ENCODE data around the gene TNNI2. TPM values are rescaled to one million over a fixed set of nuclear protein-coding genes. Genes with fewer than 3 reads are reported as not detected.

TNNI2 gene
- total RNA-seq, 2 experiments from 2014 or later = not detected

- peak overlapping the region; percentile 5 for H3K27ac Mint-ChIP-seq
- peaks cover 69% of the 10 kb centered on the region for H3K4me1 Mint-ChIP-seq (ENCODE audit: low read depth)
- no peak for DNase-seq
- H3K4me3 Mint-ChIP-seq = no peak overlapping the region
- no peaks in the 10 kb centered on the region for H3K9me3 Mint-ChIP-seq
- no peaks in the 10 kb centered on the region for H3K36me3 Mint-ChIP-seq (ENCODE audit: low read depth)
- intact Hi-C loops (cut with micrococcal nuclease) = no loop called here
- CTCF ChIA-PET = interaction anchor here (0.7 kb wide), 1 partner anchor 152 kb away, joined by 3 read pairs; no protein-coding TSS in a partner anchor
- H3K27me3 Mint-ChIP-seq (ENCODE audit: low read depth) = no peaks in the 10 kb centered on the region
These were observed 7.0 kb downstream of the TNNI2 start for GRCh38 chr11:1845561-1846452.

- H3K27ac Mint-ChIP-seq = no peak overlapping the region
- peaks cover 76% of the 10 kb centered on the region for H3K4me1 Mint-ChIP-seq (ENCODE audit: low read depth)
- H3K27me3 Mint-ChIP-seq (ENCODE audit: low read depth) = no peaks in the 10 kb centered on the region
- CTCF ChIA-PET = interaction anchor here (1.0 to 1.7 kb wide), 3 partner anchors 14 to 156 kb away, joined by 3 to 6 read pairs (median 4); no protein-coding TSS in a partner anchor
- no peak for DNase-seq
- no peak overlapping the region for H3K4me3 Mint-ChIP-seq
- no peaks in the 10 kb centered on the region for H3K9me3 Mint-ChIP-seq
- no peaks in the 10 kb centered on the region for H3K36me3 Mint-ChIP-seq (ENCODE audit: low read depth)
- intact Hi-C loops (cut with micrococcal nuclease) = no loop called here
These were observed 7.7 kb downstream of the TNNI2 start for GRCh38 chr11:1846453-1846932.

DNA sequence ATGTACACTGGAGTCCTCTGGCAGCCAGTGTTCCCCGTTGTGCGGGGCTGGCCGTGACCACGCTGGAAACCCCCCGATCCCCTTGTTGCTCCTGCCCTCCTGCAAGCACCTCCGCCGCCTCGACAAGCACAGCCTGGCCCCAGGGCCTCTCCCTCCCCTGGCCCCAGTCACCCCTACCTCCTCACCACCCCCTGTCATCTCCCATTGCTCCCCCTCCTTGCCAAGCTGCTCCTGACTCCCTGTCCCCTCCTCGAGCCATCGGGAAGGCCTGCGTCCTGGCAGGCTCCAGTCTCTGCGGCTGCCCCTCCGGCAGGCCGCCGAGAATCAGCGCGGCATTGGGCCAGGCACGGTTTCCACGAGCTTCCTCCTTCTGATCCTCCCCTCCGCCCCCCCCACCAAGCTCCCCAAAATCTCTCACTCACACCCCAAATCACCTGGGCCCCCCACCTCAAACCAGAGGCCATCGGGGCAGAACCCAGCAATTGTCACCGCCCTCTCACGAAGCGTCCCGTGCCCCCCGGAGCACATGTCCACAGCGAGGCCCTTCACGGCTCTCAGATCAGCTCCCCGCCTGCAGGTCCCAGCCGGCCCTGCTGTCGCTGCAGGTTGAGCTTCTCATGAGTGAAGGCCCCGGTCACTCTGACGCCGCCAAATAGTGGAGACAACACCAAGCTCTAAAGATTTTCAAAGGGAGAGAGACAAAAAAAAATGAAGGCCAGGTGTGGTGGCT, 8.4 kb downstream of the TNNI2 start:
- Mint-ChIP-seq H3K4me1 (ENCODE audit: low read depth) (peaks cover 82% of the 10 kb centered on the region), H3K27me3 (ENCODE audit: low read depth) (no peaks in the 10 kb centered on the region), H3K36me3 (ENCODE audit: low read depth) (no peaks in the 10 kb centered on the region), H3K9me3 (no peaks in the 10 kb centered on the region), H3K27ac (no peak overlapping the region), H3K4me3 (no peak overlapping the region)
- intact Hi-C loops (cut with micrococcal nuclease) = no loop called here
- no peak for DNase-seq
- CTCF ChIA-PET = interaction anchor here (0.6 to 2.0 kb wide), 8 partner anchors 14 to 303 kb away, joined by 3 to 6 read pairs (median 4); no protein-coding TSS in a partner anchor

DNA sequence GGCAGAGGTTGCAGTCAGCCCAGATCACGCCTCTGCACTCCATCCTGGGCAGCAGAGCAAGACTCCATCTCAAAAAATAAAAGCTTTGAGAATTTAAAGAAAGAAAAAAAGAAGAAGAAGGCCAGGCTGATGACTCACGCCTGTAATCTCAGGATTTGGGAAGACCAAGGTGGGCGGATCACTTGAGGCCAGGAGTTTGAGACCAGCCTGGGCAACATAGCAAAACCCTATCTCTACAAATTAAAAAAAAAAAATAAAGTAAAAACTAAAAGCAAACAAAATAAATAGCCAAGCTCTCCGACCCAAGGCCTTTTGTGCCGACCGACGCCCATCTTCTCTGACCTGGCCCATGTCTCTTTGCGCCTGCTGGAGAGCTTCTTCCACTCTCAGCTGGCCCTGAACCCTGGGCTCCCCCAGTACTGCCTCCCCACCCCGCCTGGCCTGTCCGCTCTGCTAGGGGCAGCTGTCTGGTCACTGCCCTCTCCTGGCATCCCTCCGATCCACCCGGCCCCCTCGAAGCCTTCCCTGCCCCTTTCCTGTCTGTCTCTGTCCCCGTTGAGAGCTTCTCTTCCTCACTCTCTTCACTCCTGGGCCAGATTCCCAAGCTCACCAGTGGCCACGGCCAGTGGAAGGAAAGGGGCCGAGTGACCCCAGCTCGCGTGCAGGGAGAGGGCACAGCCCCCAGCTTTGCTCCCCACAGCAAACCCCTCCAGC, 9.3 kb downstream of the TNNI2 start:
- Mint-ChIP-seq H3K9me3 (no peaks in the 10 kb centered on the region), H3K36me3 (ENCODE audit: low read depth) (no peaks in the 10 kb centered on the region), H3K27ac (no peak overlapping the region), H3K4me3 (no peak overlapping the region), H3K4me1 (ENCODE audit: low read depth) (peaks cover 89% of the 10 kb centered on the region), H3K27me3 (ENCODE audit: low read depth) (no peaks in the 10 kb centered on the region)
- intact Hi-C loops (cut with micrococcal nuclease) = no loop called here
- no peak for DNase-seq
- CTCF ChIA-PET = interaction anchor here (1.0 to 3.1 kb wide), 5 partner anchors 153 to 302 kb away, joined by 4 to 14 read pairs (median 5); no protein-coding TSS in a partner anchor

DNA sequence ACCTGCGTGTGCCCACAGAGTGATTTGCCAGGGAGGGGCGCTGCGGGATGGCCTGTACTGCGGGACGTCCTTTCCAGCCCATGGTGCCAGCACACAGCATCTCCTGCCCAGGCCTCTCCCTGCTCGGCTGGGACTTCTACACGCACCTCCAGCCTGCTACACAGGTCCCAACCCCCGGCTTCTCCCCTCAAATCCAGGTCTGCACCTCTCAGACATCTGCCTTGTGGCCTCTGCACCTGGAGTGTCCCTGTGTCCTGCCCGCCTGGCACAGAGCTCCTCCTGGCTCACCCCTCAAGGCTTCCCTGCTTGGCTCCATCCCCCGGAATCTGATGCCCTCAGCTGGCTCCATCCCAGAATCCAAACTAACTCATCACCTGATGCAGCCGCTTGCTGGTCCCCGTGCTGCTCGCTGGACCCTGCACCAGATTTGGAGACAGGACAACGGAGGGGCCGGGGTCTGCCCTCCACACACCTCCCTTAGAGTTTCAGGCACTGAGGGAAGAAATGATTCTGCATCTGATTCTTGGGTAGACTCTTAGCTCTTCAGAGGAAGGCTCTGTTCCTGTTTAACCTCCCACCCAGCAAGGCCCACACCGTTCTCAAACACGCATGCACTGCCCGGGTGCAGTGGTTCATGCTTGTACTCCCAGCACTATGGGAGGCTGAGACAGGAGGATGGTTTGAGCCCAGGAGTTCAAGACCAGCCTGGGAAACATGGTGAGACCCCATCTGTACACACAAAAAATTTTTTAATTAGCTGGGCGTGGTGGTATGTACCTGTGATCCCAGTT, 10.1 kb downstream of the TNNI2 start:
- intact Hi-C loops (cut with micrococcal nuclease) = no loop called here
- no peak overlapping the region for H3K4me3 Mint-ChIP-seq
- H3K27ac Mint-ChIP-seq = no peak overlapping the region
- H3K36me3 Mint-ChIP-seq (ENCODE audit: low read depth) = no peaks in the 10 kb centered on the region
- no peaks in the 10 kb centered on the region for H3K27me3 Mint-ChIP-seq (ENCODE audit: low read depth)
- no peak for DNase-seq
- peaks cover 88% of the 10 kb centered on the region for H3K4me1 Mint-ChIP-seq (ENCODE audit: low read depth)
- CTCF ChIA-PET = interaction anchor here (1.0 to 3.1 kb wide), 3 partner anchors 153 to 302 kb away, joined by 4 to 14 read pairs (median 5); no protein-coding TSS in a partner anchor
- H3K9me3 Mint-ChIP-seq = no peaks in the 10 kb centered on the region

GRCh38 chr11:1851468-1852180, 12.8 kb downstream of the TNNI2 start:
- Mint-ChIP-seq H3K27ac (peak overlapping the region; percentile 93), H3K4me3 (peak overlapping the region; percentile 48), H3K4me1 (ENCODE audit: low read depth) (peaks cover 85% of the 10 kb centered on the region), H3K36me3 (ENCODE audit: low read depth) (no peaks in the 10 kb centered on the region), H3K27me3 (ENCODE audit: low read depth) (no peaks in the 10 kb centered on the region), H3K9me3 (no peaks in the 10 kb centered on the region)
- DNase-seq = no peak
- intact Hi-C loops (cut with micrococcal nuclease) = loop anchor here (2.0 to 5.0 kb wide), 3 partner anchors 17 to 416 kb away; partner anchors contain the start of gene PRR33
- CTCF ChIA-PET = interaction anchor here (0.7 to 6.6 kb wide), 9 partner anchors 13 to 199 kb away, joined by 3 to 42 read pairs (median 3); partner anchors contain the start of gene TNNI2

- CTCF ChIA-PET = interaction anchor here (0.7 to 6.6 kb wide), 8 partner anchors 19 to 300 kb away, joined by 3 to 42 read pairs (median 3); no protein-coding TSS in a partner anchor
- intact Hi-C loops (cut with micrococcal nuclease) = loop anchor here (2.0 to 5.0 kb wide), 3 partner anchors 16 to 415 kb away; partner anchors contain the start of gene PRR33
- Mint-ChIP-seq H3K27me3 (ENCODE audit: low read depth) (no peaks in the 10 kb centered on the region), H3K9me3 (no peaks in the 10 kb centered on the region), H3K36me3 (ENCODE audit: low read depth) (no peaks in the 10 kb centered on the region), H3K4me1 (ENCODE audit: low read depth) (peaks cover 81% of the 10 kb centered on the region), H3K27ac (peak overlapping the region; percentile 93), H3K4me3 (peak overlapping the region; percentile 84)
- no peak for DNase-seq
These were observed 13.6 kb downstream of the TNNI2 start for GRCh38 chr11:1852271-1852876.

- H3K36me3 Mint-ChIP-seq (ENCODE audit: low read depth) = no peaks in the 10 kb centered on the region
- CTCF ChIA-PET = interaction anchor here (0.8 to 6.6 kb wide), 8 partner anchors 20 to 299 kb away, joined by 3 to 42 read pairs (median 5); no protein-coding TSS in a partner anchor
- H3K4me1 Mint-ChIP-seq (ENCODE audit: low read depth) = peaks cover 77% of the 10 kb centered on the region
- peak within 1 kb of the TSS; percentile 84 for H3K4me3 Mint-ChIP-seq
- intact Hi-C loops (cut with micrococcal nuclease) = loop anchor here (1.0 to 5.0 kb wide), 5 partner anchors 9 to 414 kb away; partner anchors contain the start of gene PRR33
- peak; percentile 90 for DNase-seq
- H3K27me3 Mint-ChIP-seq (ENCODE audit: low read depth) = no peaks in the 10 kb centered on the region
- peak within 1 kb of the TSS; percentile 93 for H3K27ac Mint-ChIP-seq
- no peaks in the 10 kb centered on the region for H3K9me3 Mint-ChIP-seq
These were observed 14.1 kb downstream of the TNNI2 start, which contains the start of gene LSP1 for GRCh38 chr11:1852877-1853276. LSP1 (plus strand) TSS chr11:1853084; CDS start chr11:1853145, 61 bp downstream.

DNA sequence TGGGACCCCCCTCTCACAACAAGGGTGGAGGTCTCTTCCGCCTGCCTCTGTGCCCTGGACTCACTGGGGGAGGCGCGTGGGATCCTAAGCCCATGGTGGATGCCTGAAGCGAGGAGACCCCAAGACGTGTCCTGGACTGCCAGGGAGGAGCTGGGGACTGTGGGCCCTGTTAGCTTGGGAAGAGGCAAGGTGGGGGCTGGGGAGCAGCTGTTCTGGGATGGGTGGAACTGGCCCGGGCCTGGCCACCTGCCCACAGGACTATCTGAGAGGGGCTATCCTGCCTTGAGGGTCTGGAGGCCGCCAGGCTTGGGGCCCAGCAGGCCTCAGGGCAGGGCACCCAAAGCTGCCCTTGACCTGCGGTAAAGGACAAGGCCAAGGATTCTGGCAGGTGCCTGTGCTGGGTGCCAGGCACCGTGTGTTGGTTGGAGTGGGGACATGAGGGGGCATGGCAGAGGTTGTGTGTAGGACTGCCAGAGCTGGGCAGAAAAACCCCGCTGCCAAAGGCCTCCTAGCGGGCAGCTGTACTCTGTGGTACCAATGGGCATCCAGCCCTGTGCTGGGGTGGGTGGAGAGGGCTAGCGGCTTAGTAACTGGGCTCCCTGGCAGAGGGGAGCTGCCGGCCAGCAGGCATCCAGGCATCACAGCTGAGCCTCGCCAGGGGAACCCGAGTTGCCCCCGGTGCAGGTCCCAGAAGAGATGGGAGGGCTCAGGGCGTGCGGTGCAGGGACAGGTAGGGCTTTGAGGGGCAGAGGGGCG, 14.8 kb downstream of the TNNI2 start:
- CTCF ChIA-PET = interaction anchor here (0.7 to 6.6 kb wide), 10 partner anchors 16 to 299 kb away, joined by 3 to 42 read pairs (median 5); no protein-coding TSS in a partner anchor
- peak overlapping the region; percentile 84 for H3K4me3 Mint-ChIP-seq
- intact Hi-C loops (cut with micrococcal nuclease) = loop anchor here (1.0 to 5.0 kb wide), 5 partner anchors 9 to 414 kb away; partner anchors contain the start of gene PRR33
- peak overlapping the region; percentile 93 for H3K27ac Mint-ChIP-seq
- no peaks in the 10 kb centered on the region for H3K36me3 Mint-ChIP-seq (ENCODE audit: low read depth)
- DNase-seq = peak; percentile 31
- peaks cover 73% of the 10 kb centered on the region for H3K4me1 Mint-ChIP-seq (ENCODE audit: low read depth)
- no peaks in the 10 kb centered on the region for H3K27me3 Mint-ChIP-seq (ENCODE audit: low read depth)
- no peaks in the 10 kb centered on the region for H3K9me3 Mint-ChIP-seq
